T-helper 2 cell (primary cell): ENCODE data around the gene AKAP13.

Experiments
- DNase-seq, 5 experiments: peaks; one replicate each; pipeline versions ENCODE4 v3.0.0 to v3.0.0-alpha.2; 2012 to 2022

Gene AKAP13

GRCh38 chr15:85578941-85579701 is 198.7 kb downstream of the AKAP13 start:
- DNase-seq: no peak

- peak in 1 of 5 experiments; percentile 65 for DNase-seq
Observed at GRCh38 chr15:85579957-85580694, 199.7 kb downstream of the AKAP13 start.

GRCh38 chr15:85580879-85581278 is 200.5 kb downstream of the AKAP13 start:
- peak in 4 of 5 experiments; percentile 27 to 90 (median 41) for DNase-seq

GRCh38 chr15:85581495-85581894 is 201.1 kb downstream of the AKAP13 start:
- peak; percentile 6 to 87 (median 38) for DNase-seq

GRCh38 chr15:85582131-85583079 is 202.0 kb downstream of the AKAP13 start:
- peak; percentile 14 to 93 (median 52) for DNase-seq

- DNase-seq: peak in 1 of 5 experiments; percentile 62
Observed at GRCh38 chr15:85583442-85583841, 203.0 kb downstream of the AKAP13 start.

GRCh38 chr15:85583923-85584390 is 203.6 kb downstream of the AKAP13 start:
- DNase-seq: peak in 1 of 5 experiments; percentile 78

GRCh38 chr15:85584872-85585271 is 204.5 kb downstream of the AKAP13 start:
- peak in 1 of 5 experiments; percentile 78 for DNase-seq

GRCh38 chr15:85586196-85586595 is 205.8 kb downstream of the AKAP13 start:
- DNase-seq: peak in 1 of 5 experiments; percentile 80

GRCh38 chr15:85587707-85588411 is 207.5 kb downstream of the AKAP13 start:
- DNase-seq: no peak

GRCh38 chr15:85588677-85589076 is 208.3 kb downstream of the AKAP13 start:
- DNase-seq: no peak

- no peak for DNase-seq
Observed at GRCh38 chr15:85589851-85590250, 209.4 kb downstream of the AKAP13 start.

- no peak for DNase-seq
Observed at GRCh38 chr15:85591622-85592021, 211.2 kb downstream of the AKAP13 start.

GRCh38 chr15:85592148-85592547 is 211.7 kb downstream of the AKAP13 start:
- DNase-seq: no peak

- DNase-seq: peak in 1 of 5 experiments; percentile 37
Observed at GRCh38 chr15:85593809-85594445, 213.5 kb downstream of the AKAP13 start.

GRCh38 chr15:85595804-85596536 is 215.6 kb downstream of the AKAP13 start:
- DNase-seq: no peak

GRCh38 chr15:85597155-85597815 is 216.9 kb downstream of the AKAP13 start:
- peak in 1 of 5 experiments; percentile 74 for DNase-seq

GRCh38 chr15:85598219-85598618 is 217.8 kb downstream of the AKAP13 start:
- no peak for DNase-seq

- no peak for DNase-seq
Observed at GRCh38 chr15:85598718-85599398, 218.5 kb downstream of the AKAP13 start.
